PFSK-1 (cell line): ENCODE data around the gene TEKT5.

ENCODE experiments used
- FOXP2 ChIP-seq: optimal IDR thresholded peaks from 2 replicates; pipeline ENCODE3; 2011; ENCODE audit warnings: borderline replicate concordance, control low read depth, inconsistent platforms; ENCODE audit not compliant: insufficient read depth; ENCODE audit errors: extremely low read length, extremely low read depth
- POLR2AphosphoS5 ChIP-seq: IDR thresholded peaks from 2 replicates; pipeline ENCODE4 v1.6.1; 2012; ENCODE audit warnings: low read depth, mild to moderate bottlenecking, control low read depth, low read length, moderate library complexity
- REST ChIP-seq, 2 experiments: IDR thresholded peaks; 2 replicates each; pipeline versions ENCODE4 v1.6.1 to v1.8.0; 2011 to 2012; ENCODE audit warnings: low read depth in 2 of 2, low read length in 2 of 2, control low read depth in 1 of 2, inconsistent platforms in 1 of 2, mild to moderate bottlenecking in 1 of 2, moderate library complexity in 1 of 2; ENCODE audit not compliant: insufficient read depth in 1 of 2
- TAF1 ChIP-seq: IDR thresholded peaks from 2 replicates; pipeline ENCODE4 v1.6.1; 2012; ENCODE audit warnings: low read length, control low read depth, borderline replicate concordance; ENCODE audit not compliant: insufficient read depth

- TF ChIP-seq FOXP2 (no peak), REST (IDR thresholded peaks at IDR 0.05; ENCODE audit: insufficient read depth in 1 of 2, low read depth in 2 of 2, low read length in 2 of 2) (no peak), POLR2AphosphoS5 (no peak), TAF1 (no peak)
These were observed 48.5 kb upstream of the TEKT5 start for GRCh38 chr16:10743227-10743609.
